Stimulated activated CD8-positive, alpha-beta memory T cell treated with anti-CD3 and anti-CD28 coated beads, Interleukin-12 subunit alpha, Interleukin-12 subunit beta, amount 100 ng/mL, for 4 hours (primary cell): ENCODE measurements around the gene LAMA2.

Experiments used
- DNase-seq: peaks from one replicate; pipeline ENCODE4 v3.0.0-alpha.2; 2020; ENCODE audit warnings: low read depth

Gene LAMA2

GRCh38 chr6:129516787-129517186 lies 633.8 kb downstream of the LAMA2 start:
- no peak for DNase-seq

DNA sequence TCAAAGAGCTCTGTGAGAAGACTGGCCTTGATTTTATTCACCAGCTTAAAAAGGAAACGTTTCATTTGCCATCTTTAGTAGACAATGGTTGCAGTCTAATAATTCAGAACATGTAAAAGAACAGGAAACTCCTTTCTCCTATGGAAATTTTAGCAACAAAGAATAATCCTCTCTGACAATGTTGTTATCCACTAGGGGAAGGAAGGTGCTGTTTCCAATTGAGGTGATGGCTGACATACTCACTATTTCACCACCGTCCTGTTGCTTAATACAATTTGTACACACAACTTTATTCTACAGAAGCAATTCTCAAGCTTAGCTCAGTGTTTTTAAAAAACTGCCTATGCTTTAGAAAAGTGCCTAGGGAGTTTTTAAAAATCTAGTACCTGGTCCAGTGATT lies 634.4 kb downstream of the LAMA2 start:
- no peak for DNase-seq

DNA sequence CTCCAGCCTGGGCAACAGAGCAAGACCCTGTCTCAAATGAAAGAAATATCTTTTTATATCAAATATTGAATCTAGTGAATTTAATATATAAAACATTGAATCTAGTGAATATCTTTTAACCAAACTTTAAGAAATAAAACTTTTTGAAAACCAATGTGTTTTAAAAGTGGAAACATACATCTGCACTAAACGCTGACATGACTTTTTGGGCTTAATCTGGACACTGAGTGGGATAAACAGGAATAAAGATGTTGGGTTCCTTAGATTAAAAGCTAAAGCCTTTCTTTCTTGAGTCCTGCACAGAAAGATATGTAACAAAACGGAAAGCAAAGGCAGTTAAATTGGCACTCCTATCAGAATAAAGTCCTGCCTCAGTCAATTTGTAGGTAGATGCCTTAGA lies 636.8 kb downstream of the LAMA2 start:
- DNase-seq: no peak

- DNase-seq: no peak
Measured at GRCh38 chr6:129521946-129522345, 639.0 kb downstream of the LAMA2 start.

DNA sequence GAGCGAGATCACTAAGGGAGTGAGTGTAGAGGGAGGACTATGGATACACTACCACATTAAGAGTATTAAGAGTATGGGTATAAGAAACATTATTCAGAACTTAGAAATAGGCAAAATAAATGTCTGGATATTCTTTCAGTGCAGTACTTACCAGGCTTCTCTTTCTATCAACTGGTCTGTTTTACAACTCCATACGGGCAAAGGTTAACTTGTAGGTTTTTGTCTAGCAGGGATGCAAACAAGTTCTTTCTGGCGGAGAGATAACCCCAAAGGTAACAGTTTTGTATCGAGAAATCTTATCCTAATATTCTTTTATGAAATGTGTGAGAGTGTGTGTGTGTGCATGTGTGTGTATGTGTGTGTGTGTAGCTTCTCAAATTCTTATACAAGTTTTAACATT lies 640.9 kb downstream of the LAMA2 start:
- DNase-seq: no peak

DNA sequence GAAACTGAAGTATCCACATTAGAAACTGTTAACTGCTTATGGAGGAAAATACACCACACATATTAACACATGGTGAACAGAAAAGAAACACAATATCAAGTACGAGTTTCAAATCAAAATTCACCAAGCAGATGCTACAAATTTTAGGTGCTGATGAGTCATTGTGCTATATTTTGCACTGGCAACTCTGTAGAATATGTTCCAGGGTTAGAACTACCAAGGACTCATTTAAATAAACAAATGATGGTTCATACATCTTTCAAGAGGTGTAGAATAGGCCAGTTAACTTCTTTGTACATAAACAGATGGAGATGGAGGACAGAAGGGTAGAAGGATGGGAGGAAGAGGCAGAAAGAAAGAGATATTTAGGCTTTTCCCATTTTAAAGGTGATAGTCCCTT lies 642.1 kb downstream of the LAMA2 start:
- DNase-seq: no peak

GRCh38 chr6:129534926-129535325 lies 652.0 kb downstream of the LAMA2 start:
- DNase-seq: no peak

DNA sequence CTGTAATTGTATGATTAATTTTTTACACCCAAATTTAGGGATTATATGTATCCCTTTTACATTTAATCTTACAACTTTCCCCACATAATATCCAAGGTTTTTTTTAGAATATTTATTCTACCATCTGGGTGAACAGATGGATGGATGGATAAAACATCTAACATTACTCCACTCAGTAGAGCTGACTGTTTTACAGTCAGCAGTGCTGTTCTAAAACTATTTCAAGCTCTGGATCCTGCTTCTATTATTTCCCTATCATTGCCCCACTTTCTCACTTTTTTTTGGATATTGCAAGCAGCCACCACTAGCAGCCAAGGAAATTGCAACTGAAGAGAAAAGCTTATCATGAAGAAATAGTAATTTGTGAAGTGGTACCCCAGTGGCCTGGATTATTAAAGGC lies 653.3 kb downstream of the LAMA2 start:
- DNase-seq: no peak

- DNase-seq: no peak
Measured at GRCh38 chr6:129539032-129539431, 656.1 kb downstream of the LAMA2 start.

DNA sequence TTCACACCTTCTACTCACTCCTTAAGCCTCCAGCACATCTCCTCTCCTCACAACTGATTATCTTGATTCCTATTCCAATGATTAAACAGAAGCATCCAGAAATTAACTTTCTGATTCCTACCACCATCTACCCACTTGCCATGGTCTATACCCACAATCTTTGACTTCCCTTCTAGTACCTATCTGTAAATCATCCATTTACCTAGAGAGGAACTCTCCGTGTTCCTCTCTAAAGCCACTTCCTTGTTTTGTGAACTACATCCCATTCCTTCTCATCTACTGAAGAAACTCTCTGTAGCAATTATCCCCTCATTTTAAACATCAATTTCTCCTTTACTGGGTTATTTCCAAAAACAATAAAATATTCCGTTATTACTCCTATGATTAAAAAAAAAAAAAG lies 659.8 kb downstream of the LAMA2 start:
- DNase-seq: no peak

GRCh38 chr6:129543981-129544380 lies 661.0 kb downstream of the LAMA2 start:
- no peak for DNase-seq

DNA sequence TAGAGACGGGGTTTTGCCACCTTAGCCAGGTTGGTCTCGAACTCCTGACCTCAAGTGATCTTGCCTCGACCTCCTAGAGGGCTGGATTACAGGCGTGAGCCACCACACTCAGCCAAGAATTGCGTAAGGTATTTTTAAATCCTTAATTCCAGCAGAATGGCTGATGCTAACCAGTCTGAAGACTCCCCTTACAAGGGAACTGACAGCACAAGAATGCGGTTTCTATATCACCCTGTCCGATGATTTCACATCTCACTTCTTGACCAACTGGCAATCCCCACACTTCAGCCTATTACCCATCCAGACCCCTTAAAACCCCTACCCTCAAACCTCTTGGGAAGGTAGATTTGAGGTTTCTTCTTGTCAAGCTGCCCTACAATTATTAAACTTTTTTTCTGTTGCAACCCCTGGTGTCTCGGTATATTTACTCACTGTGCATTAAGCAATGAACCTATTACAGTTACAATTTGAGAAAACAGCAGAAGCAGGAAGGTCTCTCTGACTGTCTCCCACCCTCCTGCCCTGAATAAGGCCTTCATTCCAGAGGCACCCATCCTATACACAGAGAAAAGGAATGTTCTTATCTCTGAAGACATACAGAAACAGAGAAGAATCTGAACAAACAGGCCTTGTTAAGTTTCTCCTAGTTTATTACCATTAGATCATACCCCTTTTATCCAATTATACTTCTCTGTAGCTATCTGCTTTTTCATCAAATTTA lies 662.1 kb downstream of the LAMA2 start:
- no peak for DNase-seq

GRCh38 chr6:129546702-129547101 lies 663.8 kb downstream of the LAMA2 start:
- no peak for DNase-seq

GRCh38 chr6:129551486-129551885 lies 668.5 kb downstream of the LAMA2 start:
- DNase-seq: no peak

- no peak for DNase-seq
Measured at GRCh38 chr6:129552413-129552812, 669.5 kb downstream of the LAMA2 start.

DNA sequence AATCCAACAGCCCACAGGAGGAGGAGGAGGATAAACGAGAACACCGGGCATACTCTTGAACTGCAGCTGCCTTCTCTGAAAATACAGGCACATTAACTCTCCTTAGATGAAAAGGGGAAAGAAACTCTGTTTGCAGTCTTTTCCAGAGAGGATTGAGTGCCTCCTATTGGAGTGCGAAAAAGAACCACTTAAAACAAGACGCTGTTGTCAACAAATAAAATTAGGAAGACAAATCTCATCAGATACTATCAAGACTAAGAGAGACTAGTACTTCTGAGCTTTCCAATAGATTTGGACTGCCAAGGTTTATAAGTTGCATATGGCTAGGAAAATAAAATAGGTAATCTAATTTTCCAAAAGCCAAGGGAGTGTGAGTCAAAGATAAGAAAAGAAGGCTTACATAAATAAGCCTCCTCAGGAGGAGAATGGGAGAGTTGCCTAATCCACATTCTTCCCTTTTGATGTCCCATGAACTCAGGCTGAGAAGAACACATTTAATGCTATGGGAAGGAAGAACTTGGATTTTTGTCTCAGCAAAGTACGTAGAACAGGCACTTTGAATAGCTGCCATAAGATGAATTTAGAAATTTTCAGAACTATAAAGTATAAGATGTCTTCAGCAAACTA lies 672.4 kb downstream of the LAMA2 start:
- DNase-seq: no peak

DNA sequence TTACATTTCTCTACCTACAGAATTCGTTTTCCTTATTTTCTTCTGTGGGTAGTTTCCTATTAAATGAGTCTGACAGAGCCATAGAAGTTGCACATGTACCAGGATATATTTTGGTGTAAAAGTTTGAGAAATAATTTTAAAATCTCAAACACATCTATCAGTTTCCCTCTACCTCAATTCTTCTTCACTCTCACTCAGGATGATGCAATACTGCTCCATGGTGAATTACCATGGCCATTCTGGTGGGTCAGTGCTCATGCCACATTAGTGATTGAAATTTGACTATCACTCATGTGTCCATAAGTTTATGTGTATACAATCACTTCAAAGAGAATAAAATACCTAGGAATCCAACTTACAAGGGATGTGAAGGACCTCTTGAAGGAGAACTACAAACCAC lies 675.3 kb downstream of the LAMA2 start:
- no peak for DNase-seq

GRCh38 chr6:129565366-129565765 lies 682.4 kb downstream of the LAMA2 start:
- DNase-seq: no peak

DNA sequence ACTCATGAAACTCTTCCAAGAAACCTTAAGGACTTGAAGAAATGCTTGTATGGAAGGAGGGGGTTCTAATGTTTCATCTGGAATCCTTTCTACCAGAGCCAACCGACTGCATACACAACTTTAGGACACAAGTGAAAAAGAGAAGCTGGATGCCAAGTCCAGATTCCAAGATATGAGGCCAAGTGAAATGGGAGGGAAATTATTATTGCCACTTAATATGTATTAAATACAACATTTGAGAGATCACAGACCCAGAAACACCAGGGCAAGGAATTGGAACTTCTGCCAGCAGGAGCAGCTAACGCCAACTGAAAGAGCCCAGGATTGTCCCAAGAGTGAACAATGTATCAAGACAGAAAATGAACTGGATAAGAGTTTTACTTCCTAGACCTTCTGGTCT lies 682.9 kb downstream of the LAMA2 start:
- DNase-seq: no peak
